ENCODE results near the gene AFAP1L1.

AFAP1L1 gene

DNA sequence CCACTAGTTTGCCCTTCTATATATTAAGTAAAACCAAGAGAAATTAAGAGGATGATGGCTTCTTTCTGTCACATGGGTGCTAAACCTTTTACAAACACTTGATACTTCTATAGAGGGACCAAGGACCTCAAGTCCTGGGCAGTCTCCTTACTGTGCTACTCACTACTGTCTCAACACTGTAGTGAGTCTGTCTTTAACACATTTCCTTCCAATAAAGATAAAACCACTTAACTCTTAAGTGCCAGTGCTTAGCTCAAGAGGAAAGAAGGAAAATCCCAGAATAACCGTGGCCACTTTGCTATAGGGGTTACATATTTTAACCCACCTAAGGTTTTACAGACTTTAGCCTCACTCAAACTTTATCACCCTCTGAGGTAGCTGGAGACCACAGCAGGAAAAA, 69.3 kb downstream of the AFAP1L1 start:
- Histone ChIP-seq H3K18ac (ENCODE audit: low read depth in 1 of 2, low read length in 2 of 2) (no peak overlapping the region), H3K9ac (ENCODE audit: low read length) (no peak overlapping the region), H2BK12ac (ENCODE audit: low read length in 2 of 2) (no peak overlapping the region), H3K27me3 (ENCODE audit: control insufficient read depth in 1 of 2, insufficient read depth in 1 of 2, low read length in 2 of 2) (no peaks in the 10 kb centered on the region), H3K79me1 (replicated peaks; ENCODE audit: low read length, poor library complexity, severe bottlenecking) (peaks cover 4% of the 10 kb centered on the region), H3K4me2 (ENCODE audit: low read length, poor library complexity, severe bottlenecking) (no peak overlapping the region), H3K27ac (ENCODE audit: low read length, poor library complexity, severe bottlenecking) (no peak overlapping the region), H3K4me1 (ENCODE audit: control insufficient read depth, insufficient read depth, low read depth, low read length) (peaks cover 5% of the 10 kb centered on the region), H2AK5ac (ENCODE audit: low read length, severe bottlenecking) (peak overlapping the region; percentile 49), H2BK15ac (ENCODE audit: low read depth, poor library complexity, severe bottlenecking) (no peak overlapping the region), H3K4me3 (ENCODE audit: insufficient read depth in 1 of 2, low read depth in 1 of 2, low read length in 2 of 2) (no peak overlapping the region), H3K23ac (ENCODE audit: low read length in 2 of 2) (no peak overlapping the region), H3K4ac (ENCODE audit: low read depth in 1 of 2, low read length in 2 of 2) (no peak overlapping the region), H2AFZ (ENCODE audit: low read depth, low read length) (no peak overlapping the region), H3K14ac (ENCODE audit: low read length in 2 of 2) (no peak overlapping the region), H2BK5ac (ENCODE audit: low read depth, low read length, poor library complexity, severe bottlenecking) (no peak overlapping the region), H2BK120ac (ENCODE audit: low read depth, low read length) (no peak overlapping the region), H4K8ac (ENCODE audit: low read length) (no peak overlapping the region), H3K36me3 (ENCODE audit: control insufficient read depth in 1 of 2, insufficient read depth in 2 of 2, low read depth in 1 of 2, low read length in 2 of 2) (peaks cover 0 to 46% of the 10 kb centered on the region in 2 experiments), H4K91ac (ENCODE audit: low read length) (no peak overlapping the region), H3K9me3 (ENCODE audit: control insufficient read depth, low read length) (no peaks in the 10 kb centered on the region)
- WGBS: 50% methylated on average over 1 of the region's 1 CpG
- no peak for DNase-seq

GRCh38 chr5:149341876-149342275, 70.2 kb downstream of the AFAP1L1 start:
- H2BK15ac ChIP-seq (ENCODE audit: low read depth, poor library complexity, severe bottlenecking): no peak overlapping the region
- H2BK120ac ChIP-seq (ENCODE audit: low read depth, low read length): no peak overlapping the region
- H2BK12ac ChIP-seq (ENCODE audit: low read length in 2 of 2): no peak overlapping the region
- no peak overlapping the region for H3K4me3 ChIP-seq (ENCODE audit: insufficient read depth in 1 of 2, low read depth in 1 of 2, low read length in 2 of 2)
- H4K91ac ChIP-seq (ENCODE audit: low read length): no peak overlapping the region
- no peak overlapping the region for H3K18ac ChIP-seq (ENCODE audit: low read depth in 1 of 2, low read length in 2 of 2)
- no peak overlapping the region for H2AK5ac ChIP-seq (ENCODE audit: low read length, severe bottlenecking)
- H4K8ac ChIP-seq (ENCODE audit: low read length): no peak overlapping the region
- H3K4me1 ChIP-seq (ENCODE audit: control insufficient read depth, insufficient read depth, low read depth, low read length): peaks cover 5% of the 10 kb centered on the region
- H3K27me3 ChIP-seq (ENCODE audit: control insufficient read depth in 1 of 2, insufficient read depth in 1 of 2, low read length in 2 of 2): no peaks in the 10 kb centered on the region
- H3K79me1 ChIP-seq (replicated peaks; ENCODE audit: low read length, poor library complexity, severe bottlenecking): peaks cover 4% of the 10 kb centered on the region
- H3K23ac ChIP-seq (ENCODE audit: low read length in 2 of 2): no peak overlapping the region
- no peak overlapping the region for H3K14ac ChIP-seq (ENCODE audit: low read length in 2 of 2)
- peak overlapping the region; percentile 16 for H3K27ac ChIP-seq (ENCODE audit: low read length, poor library complexity, severe bottlenecking)
- peak overlapping the region; percentile 26 for H3K4me2 ChIP-seq (ENCODE audit: low read length, poor library complexity, severe bottlenecking)
- H2BK5ac ChIP-seq (ENCODE audit: low read depth, low read length, poor library complexity, severe bottlenecking): no peak overlapping the region
- no peak for DNase-seq
- H2AFZ ChIP-seq (ENCODE audit: low read depth, low read length): no peak overlapping the region
- H3K36me3 ChIP-seq (ENCODE audit: control insufficient read depth in 1 of 2, insufficient read depth in 2 of 2, low read depth in 1 of 2, low read length in 2 of 2): peaks cover 0 to 37% of the 10 kb centered on the region in 2 experiments
- no peak overlapping the region for H3K4ac ChIP-seq (ENCODE audit: low read depth in 1 of 2, low read length in 2 of 2)
- no peak overlapping the region for H3K9ac ChIP-seq (ENCODE audit: low read length)
- H3K9me3 ChIP-seq (ENCODE audit: control insufficient read depth, low read length): no peaks in the 10 kb centered on the region

DNA sequence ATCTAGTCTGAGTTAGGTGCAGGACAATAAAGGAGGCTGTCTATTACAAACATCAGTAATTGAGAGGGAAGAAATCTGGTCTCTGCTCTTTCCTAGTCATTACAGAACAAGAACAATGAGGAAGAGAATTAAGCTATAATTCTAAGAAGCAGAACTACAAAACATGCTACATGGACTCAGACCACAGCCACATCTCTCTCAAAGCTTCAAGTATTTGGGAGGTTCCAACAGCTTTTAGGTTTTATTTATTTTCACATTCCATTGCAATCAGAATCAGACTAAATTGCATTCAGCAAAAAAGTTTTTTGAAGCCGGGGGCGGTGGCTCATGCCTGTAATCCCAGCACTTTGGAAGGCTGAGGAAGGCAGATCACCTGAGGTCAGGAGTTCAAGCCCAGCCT, 72.5 kb downstream of the AFAP1L1 start:
- H3K27me3 ChIP-seq (ENCODE audit: control insufficient read depth in 1 of 2, insufficient read depth in 1 of 2, low read length in 2 of 2): no peaks in the 10 kb centered on the region
- H4K8ac ChIP-seq (ENCODE audit: low read length): no peak overlapping the region
- H4K91ac ChIP-seq (ENCODE audit: low read length): no peak overlapping the region
- peaks cover 11% of the 10 kb centered on the region for H3K79me1 ChIP-seq (replicated peaks; ENCODE audit: low read length, poor library complexity, severe bottlenecking)
- no peak overlapping the region for H3K18ac ChIP-seq (ENCODE audit: low read depth in 1 of 2, low read length in 2 of 2)
- no peaks in the 10 kb centered on the region for H3K9me3 ChIP-seq (ENCODE audit: control insufficient read depth, low read length)
- peak overlapping the region; percentile 65 for H2AK5ac ChIP-seq (ENCODE audit: low read length, severe bottlenecking)
- H3K27ac ChIP-seq (ENCODE audit: low read length, poor library complexity, severe bottlenecking): no peak overlapping the region
- no peak overlapping the region for H2AFZ ChIP-seq (ENCODE audit: low read depth, low read length)
- H3K4me2 ChIP-seq (ENCODE audit: low read length, poor library complexity, severe bottlenecking): no peak overlapping the region
- DNase-seq: no peak
- no peak overlapping the region for H2BK15ac ChIP-seq (ENCODE audit: low read depth, poor library complexity, severe bottlenecking)
- no peak overlapping the region for H2BK5ac ChIP-seq (ENCODE audit: low read depth, low read length, poor library complexity, severe bottlenecking)
- H3K9ac ChIP-seq (ENCODE audit: low read length): peak overlapping the region; percentile 99
- H3K4ac ChIP-seq (ENCODE audit: low read depth in 1 of 2, low read length in 2 of 2): no peak overlapping the region
- no peak overlapping the region for H2BK120ac ChIP-seq (ENCODE audit: low read depth, low read length)
- H3K4me3 ChIP-seq (ENCODE audit: insufficient read depth in 1 of 2, low read depth in 1 of 2, low read length in 2 of 2): peak overlapping the region in 1 of 2 experiments; percentile 100
- H2BK12ac ChIP-seq (ENCODE audit: low read length in 2 of 2): no peak overlapping the region
- 86% methylated on average over 2 of the region's 2 CpGs for WGBS
- peaks cover 7 to 42% of the 10 kb centered on the region in 2 experiments for H3K36me3 ChIP-seq (ENCODE audit: control insufficient read depth in 1 of 2, insufficient read depth in 2 of 2, low read depth in 1 of 2, low read length in 2 of 2)
- H3K23ac ChIP-seq (ENCODE audit: low read length in 2 of 2): no peak overlapping the region
- H3K4me1 ChIP-seq (ENCODE audit: control insufficient read depth, insufficient read depth, low read depth, low read length): peaks cover 1% of the 10 kb centered on the region
- H3K14ac ChIP-seq (ENCODE audit: low read length in 2 of 2): no peak overlapping the region

- peak within 1 kb of the TSS in 1 of 2 experiments; percentile 81 for H3K23ac ChIP-seq (ENCODE audit: low read length in 2 of 2)
- peaks cover 11 to 45% of the 10 kb centered on the region in 2 experiments for H3K36me3 ChIP-seq (ENCODE audit: control insufficient read depth in 1 of 2, insufficient read depth in 2 of 2, low read depth in 1 of 2, low read length in 2 of 2)
- H3K18ac ChIP-seq (ENCODE audit: low read depth in 1 of 2, low read length in 2 of 2): peak within 1 kb of the TSS; percentile 87 to 89
- no peaks in the 10 kb centered on the region for H3K27me3 ChIP-seq (ENCODE audit: control insufficient read depth in 1 of 2, insufficient read depth in 1 of 2, low read length in 2 of 2)
- peak within 1 kb of the TSS in 1 of 2 experiments; percentile 50 for H3K14ac ChIP-seq (ENCODE audit: low read length in 2 of 2)
- no peak within 1 kb of the TSS for H2BK120ac ChIP-seq (ENCODE audit: low read depth, low read length)
- peak within 1 kb of the TSS; percentile 76 for H2AFZ ChIP-seq (ENCODE audit: low read depth, low read length)
- H3K9ac ChIP-seq (ENCODE audit: low read length): peak within 1 kb of the TSS; percentile 99
- peak within 1 kb of the TSS in 1 of 2 experiments; percentile 70 for H2BK12ac ChIP-seq (ENCODE audit: low read length in 2 of 2)
- peaks cover 14% of the 10 kb centered on the region for H3K79me1 ChIP-seq (replicated peaks; ENCODE audit: low read length, poor library complexity, severe bottlenecking)
- DNase-seq: peak; percentile 97
- H4K8ac ChIP-seq (ENCODE audit: low read length): peak within 1 kb of the TSS; percentile 87
- H2AK5ac ChIP-seq (ENCODE audit: low read length, severe bottlenecking): peak within 1 kb of the TSS; percentile 65
- WGBS: under 1% methylated on average over 53 of the region's 54 CpGs
- peak within 1 kb of the TSS; percentile 78 for H3K27ac ChIP-seq (ENCODE audit: low read length, poor library complexity, severe bottlenecking)
- H3K9me3 ChIP-seq (ENCODE audit: control insufficient read depth, low read length): no peaks in the 10 kb centered on the region
- H3K4ac ChIP-seq (ENCODE audit: low read depth in 1 of 2, low read length in 2 of 2): peak within 1 kb of the TSS; percentile 57 to 86
- H3K4me1 ChIP-seq (ENCODE audit: control insufficient read depth, insufficient read depth, low read depth, low read length): peaks cover 1% of the 10 kb centered on the region
- peak within 1 kb of the TSS; percentile 56 for H4K91ac ChIP-seq (ENCODE audit: low read length)
- peak within 1 kb of the TSS; percentile 73 for H3K4me2 ChIP-seq (ENCODE audit: low read length, poor library complexity, severe bottlenecking)
- H3K4me3 ChIP-seq (ENCODE audit: insufficient read depth in 1 of 2, low read depth in 1 of 2, low read length in 2 of 2): peak within 1 kb of the TSS; percentile 91 to 100
- H2BK15ac ChIP-seq (ENCODE audit: low read depth, poor library complexity, severe bottlenecking): peak within 1 kb of the TSS; percentile 84
- no peak within 1 kb of the TSS for H2BK5ac ChIP-seq (ENCODE audit: low read depth, low read length, poor library complexity, severe bottlenecking)
Measured at GRCh38 chr5:149345147-149345891, 73.7 kb downstream of the AFAP1L1 start, which contains the start of gene GRPEL2. Gene GRPEL2 (plus strand): TSS chr5:149345499. CDS start chr5:149345540, 41 bp downstream.
